Thyroid gland (tissue), 4 donors: ENCODE measurements around the gene DIO1. TPM values are rescaled to one million over a fixed set of nuclear protein-coding genes. Genes with fewer than 3 reads are reported as not detected.

Source experiments
- DNase-seq, 2 donors: peaks; one replicate each; pipeline ENCODE4 v3.0.0-alpha.2; 2019
- H3K27ac ChIP-seq, 3 donors: fragments of 200-600 bp; sonication (generic); 1 replicate in 2 of 3; 2 replicates in 1 of 3; pipeline ENCODE4 v1.5.1; 2016 to 2019; ENCODE audit warnings: mild to moderate bottlenecking in 1 of 3, moderate library complexity in 1 of 3
- H3K27me3 ChIP-seq: fragments of 200-600 bp; sonication (generic); one replicate; pipeline ENCODE4 v1.5.1; 2019
- H3K36me3 ChIP-seq, 2 donors: fragments of 200-600 bp; sonication (generic); one replicate each; pipeline ENCODE4 v1.5.1; 2016 to 2019
- H3K4me1 ChIP-seq, 2 donors: fragments of 200-600 bp; sonication (generic); one replicate each; pipeline ENCODE4 v1.5.1; 2017 to 2019
- H3K4me3 ChIP-seq, 3 donors: fragments of 200-600 bp; sonication (generic); replicated peaks in 1 of 3; 1 replicate in 2 of 3; 2 replicates in 1 of 3; pipeline ENCODE4 v1.5.1; 2016; ENCODE audit warnings: mild to moderate bottlenecking in 1 of 3
- H3K9me3 ChIP-seq: fragments of 200-600 bp; sonication (generic); one replicate; pipeline ENCODE4 v1.5.1; 2017
- POLR2A ChIP-seq, 2 donors: fragments of 450-650 bp; IDR thresholded peaks; one replicate each; pipeline ENCODE4 v1.6.1; 2017; ENCODE audit warnings: antibody characterized with exemption in 2 of 2, mild to moderate bottlenecking in 2 of 2, moderate library complexity in 1 of 2
- WGBS, 2 donors: methylation state at CpG; one replicate each; pipeline ENCODE4 v1.1.5; 2017; 5-methylcytosine and 5-hydroxymethylcytosine counted together
- intact Hi-C: fragments of 100-400 bp; cut with DNase I; formaldehyde crosslinking; loops from one replicate; pipeline ENCODE4 v1.15.1; 2023
- total RNA-seq, 4 donors: library from RNA; depleted of rRNA; stranded (reverse); fragments of >200 nt; gene quantifications; one replicate each; pipeline ENCODE4 v1.2.3, GENCODE V29; 2016
- TF ChIP-seq, protein P1 (sequence below), 6 experiments: fragments of 200-600 bp in 3 of 6; fragments of 450-650 bp in 3 of 6; sonication (generic) in 3 of 6; IDR thresholded peaks; one replicate each; pipeline ENCODE4 v1.5.1; 2016 to 2019; ENCODE audit warnings: antibody characterized with exemption in 6 of 6, mild to moderate bottlenecking in 2 of 6, inconsistent platforms in 1 of 6, moderate library complexity in 1 of 6

Gene DIO1
- total RNA-seq, 4 donors from 2014 or later = 219 to 492 (median 343) TPM

GRCh38 chr1:53911442-53911841 lies 17.5 kb downstream of the DIO1 start:
- Histone ChIP-seq H3K27ac (peak overlapping the region in 2 of 3 donors; percentile 82 to 91), H3K27me3 (no peaks in the 10 kb centered on the region), H3K4me1 (peaks cover 5 to 39% of the 10 kb centered on the region in 2 donors), H3K9me3 (no peaks in the 10 kb centered on the region), H3K36me3 (no peaks in the 10 kb centered on the region), H3K4me3 (no peak overlapping the region)
- TF ChIP-seq POLR2A (IDR thresholded peaks at IDR 0.05) = no peak
- TF ChIP-seq, protein P1, sequence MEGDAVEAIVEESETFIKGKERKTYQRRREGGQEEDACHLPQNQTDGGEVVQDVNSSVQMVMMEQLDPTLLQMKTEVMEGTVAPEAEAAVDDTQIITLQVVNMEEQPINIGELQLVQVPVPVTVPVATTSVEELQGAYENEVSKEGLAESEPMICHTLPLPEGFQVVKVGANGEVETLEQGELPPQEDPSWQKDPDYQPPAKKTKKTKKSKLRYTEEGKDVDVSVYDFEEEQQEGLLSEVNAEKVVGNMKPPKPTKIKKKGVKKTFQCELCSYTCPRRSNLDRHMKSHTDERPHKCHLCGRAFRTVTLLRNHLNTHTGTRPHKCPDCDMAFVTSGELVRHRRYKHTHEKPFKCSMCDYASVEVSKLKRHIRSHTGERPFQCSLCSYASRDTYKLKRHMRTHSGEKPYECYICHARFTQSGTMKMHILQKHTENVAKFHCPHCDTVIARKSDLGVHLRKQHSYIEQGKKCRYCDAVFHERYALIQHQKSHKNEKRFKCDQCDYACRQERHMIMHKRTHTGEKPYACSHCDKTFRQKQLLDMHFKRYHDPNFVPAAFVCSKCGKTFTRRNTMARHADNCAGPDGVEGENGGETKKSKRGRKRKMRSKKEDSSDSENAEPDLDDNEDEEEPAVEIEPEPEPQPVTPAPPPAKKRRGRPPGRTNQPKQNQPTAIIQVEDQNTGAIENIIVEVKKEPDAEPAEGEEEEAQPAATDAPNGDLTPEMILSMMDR (IDR thresholded peaks at IDR 0.05) = no peak
- WGBS, 2 donors = 91 to 95% methylated on average over 4 of the region's 4 CpGs
- DNase-seq = no peak
- intact Hi-C loops = no loop called here

DNA sequence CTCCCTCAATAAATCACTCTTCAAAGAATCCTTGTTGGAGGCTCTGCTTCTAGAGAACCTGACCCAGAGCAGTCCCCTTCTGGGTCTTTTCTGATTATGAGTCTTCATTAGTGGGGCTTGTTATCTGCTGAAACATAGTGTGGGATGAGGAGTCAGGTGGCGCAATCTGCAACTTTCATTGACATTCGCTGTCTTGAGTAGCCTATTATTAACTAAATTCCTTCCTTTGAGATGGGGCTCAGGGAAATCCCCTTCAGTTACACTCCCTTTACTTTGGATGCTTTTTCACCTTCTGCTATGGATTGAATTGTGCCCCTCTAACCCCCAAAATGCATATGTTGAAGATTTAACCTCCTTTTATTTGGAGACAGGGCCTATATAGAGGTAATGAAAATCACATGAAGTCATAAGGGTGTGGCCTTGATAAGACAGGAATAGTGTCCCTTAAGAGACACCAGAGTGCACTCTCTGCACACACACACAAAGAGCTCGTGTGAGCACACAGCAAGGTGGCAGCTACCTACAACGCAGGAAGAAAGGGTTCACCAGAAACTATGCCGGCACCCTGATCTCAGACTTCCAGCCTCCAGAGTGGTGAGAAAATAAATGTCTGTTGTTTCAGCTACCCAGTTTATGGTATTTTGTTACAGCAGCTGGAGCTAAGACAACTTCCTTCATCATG lies 19.5 kb downstream of the DIO1 start:
- intact Hi-C loops = no loop called here
- TF ChIP-seq, protein P1 (IDR thresholded peaks at IDR 0.05) = no peak
- TF ChIP-seq POLR2A (IDR thresholded peaks at IDR 0.05) = no peak
- DNase-seq = no peak
- Histone ChIP-seq H3K27ac (peak overlapping the region; percentile 2 to 52 (median 11)), H3K36me3 (no peaks in the 10 kb centered on the region), H3K4me3 (no peak overlapping the region), H3K27me3 (no peaks in the 10 kb centered on the region), H3K9me3 (no peaks in the 10 kb centered on the region), H3K4me1 (peaks cover 0 to 29% of the 10 kb centered on the region in 2 donors)
- WGBS, 2 donors = 84 to 89% methylated on average over 5 of the region's 5 CpGs

- intact Hi-C loops = no loop called here
- peaks cover 0 to 9% of the 10 kb centered on the region in 2 donors for H3K36me3 ChIP-seq
- WGBS, 2 donors = 89 to 91% methylated on average over 5 of the region's 5 CpGs
Observed at GRCh38 chr1:53918343-53918742, 24.4 kb downstream of the DIO1 start.

GRCh38 chr1:53919675-53920066 lies 25.7 kb downstream of the DIO1 start:
- WGBS, 2 donors = 89 to 95% methylated on average over 3 of the region's 3 CpGs
- TF ChIP-seq, protein P1 (IDR thresholded peaks at IDR 0.05) = no peak
- TF ChIP-seq POLR2A (IDR thresholded peaks at IDR 0.05) = no peak
- no peak overlapping the region for H3K27ac ChIP-seq
- intact Hi-C loops = no loop called here
- no peak for DNase-seq
- H3K36me3 ChIP-seq = peaks cover 0 to 11% of the 10 kb centered on the region in 2 donors
- H3K4me1 ChIP-seq = peaks cover 0 to 10% of the 10 kb centered on the region in 2 donors
- no peak overlapping the region for H3K4me3 ChIP-seq
- H3K27me3 ChIP-seq = no peaks in the 10 kb centered on the region
- no peaks in the 10 kb centered on the region for H3K9me3 ChIP-seq

More at GRCh38 chr1:53918343-53918742, 24.4 kb downstream of the DIO1 start:
- TF ChIP-seq, protein P1 (IDR thresholded peaks at IDR 0.05) = no peak
- no peak for TF ChIP-seq POLR2A (IDR thresholded peaks at IDR 0.05)
- Histone ChIP-seq H3K4me3 (no peak overlapping the region), H3K9me3 (no peaks in the 10 kb centered on the region), H3K4me1 (peaks cover 0 to 14% of the 10 kb centered on the region in 2 donors), H3K27me3 (no peaks in the 10 kb centered on the region), H3K27ac (peak overlapping the region in 1 of 3 donors; percentile 37)
- no peak for DNase-seq

DNA sequence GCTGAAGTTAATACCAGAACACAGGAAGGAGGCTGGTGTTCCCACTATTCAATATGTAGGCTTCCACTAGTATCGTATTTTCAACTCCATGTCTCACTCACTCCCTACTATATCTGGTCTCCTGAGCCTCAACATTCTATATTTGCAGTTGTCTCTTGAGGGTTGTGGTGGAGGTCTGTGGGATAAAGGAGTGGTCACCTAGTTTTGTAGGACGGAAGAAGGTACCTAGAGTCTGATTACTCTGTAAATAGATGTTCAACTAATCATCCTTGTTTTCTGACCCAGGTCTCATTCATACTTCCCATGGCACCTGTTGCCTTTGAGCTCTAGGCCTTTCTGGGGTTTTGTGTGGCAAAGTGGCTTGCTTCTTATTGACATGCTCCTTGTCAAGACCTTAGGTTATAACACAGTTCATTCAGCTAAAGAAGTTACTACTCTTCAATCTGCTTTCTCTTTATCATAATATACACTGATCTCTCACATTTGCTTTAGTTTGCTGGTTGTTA lies 33.4 kb downstream of the DIO1 start:
- intact Hi-C loops = no loop called here
- no peak for DNase-seq
- Histone ChIP-seq H3K36me3 (peaks cover 0 to 17% of the 10 kb centered on the region in 2 donors), H3K9me3 (no peaks in the 10 kb centered on the region), H3K27ac (no peak overlapping the region), H3K27me3 (no peaks in the 10 kb centered on the region), H3K4me3 (no peak overlapping the region), H3K4me1 (no peaks in the 10 kb centered on the region)
- WGBS, 2 donors = 89 to 95% methylated on average over 2 of the region's 2 CpGs
- TF ChIP-seq POLR2A (IDR thresholded peaks at IDR 0.05) = no peak
- TF ChIP-seq, protein P1 (IDR thresholded peaks at IDR 0.05) = no peak
